ENCODE data around the gene PKN1.
"Not testable (repeated sequence)": the region's sequence is repeated elsewhere in the genome, so short reads cannot be mapped to it uniquely, and the experiment has no call there.

The PKN1 gene

GRCh38 chr19:14432791-14433553 is at the start of gene PKN1:
TSS of gene PKN1 (plus strand) at chr19:14433306. CDS start at chr19:14433522, 216 bp downstream.
- DNase-seq = peak; percentile 54

- DNase-seq = no peak
Measured at GRCh38 chr19:14383661-14384555, 49.2 kb upstream of the PKN1 start.

- no peak for DNase-seq
Measured at GRCh38 chr19:14385492-14385891, 47.6 kb upstream of the PKN1 start.

DNA sequence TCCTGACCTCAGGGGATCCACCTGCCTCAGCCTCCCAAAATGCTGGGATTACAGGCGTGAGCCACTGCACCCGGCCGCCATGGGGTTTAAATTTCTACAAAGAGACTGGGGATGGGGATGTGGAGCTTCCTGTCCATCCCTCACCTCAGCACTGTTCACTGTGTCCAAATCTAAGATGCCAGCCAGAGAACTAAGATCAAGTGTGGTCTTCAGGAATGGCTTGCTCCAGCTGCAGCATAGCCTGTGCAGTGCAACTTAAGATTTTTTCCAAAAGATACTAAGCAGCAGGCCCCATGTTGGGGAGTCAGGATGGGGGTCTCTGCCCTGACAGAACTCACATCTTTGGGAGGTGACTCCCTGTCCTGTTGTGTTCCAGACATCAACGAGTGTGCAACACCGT is 42.6 kb upstream of the PKN1 start:
- DNase-seq = no peak

- DNase-seq = no peak
Measured at GRCh38 chr19:14391156-14391821, 41.8 kb upstream of the PKN1 start.

- DNase-seq = no peak
Measured at GRCh38 chr19:14393329-14393728, 39.8 kb upstream of the PKN1 start.

- DNase-seq = no peak
Measured at GRCh38 chr19:14394167-14394566, 38.9 kb upstream of the PKN1 start.

- no peak for DNase-seq
Measured at GRCh38 chr19:14395262-14395661, 37.8 kb upstream of the PKN1 start.

- DNase-seq = no peak
Measured at GRCh38 chr19:14395710-14396336, 37.3 kb upstream of the PKN1 start.

GRCh38 chr19:14396730-14397129 is 36.4 kb upstream of the PKN1 start:
- DNase-seq = not testable (repeated sequence)

DNA sequence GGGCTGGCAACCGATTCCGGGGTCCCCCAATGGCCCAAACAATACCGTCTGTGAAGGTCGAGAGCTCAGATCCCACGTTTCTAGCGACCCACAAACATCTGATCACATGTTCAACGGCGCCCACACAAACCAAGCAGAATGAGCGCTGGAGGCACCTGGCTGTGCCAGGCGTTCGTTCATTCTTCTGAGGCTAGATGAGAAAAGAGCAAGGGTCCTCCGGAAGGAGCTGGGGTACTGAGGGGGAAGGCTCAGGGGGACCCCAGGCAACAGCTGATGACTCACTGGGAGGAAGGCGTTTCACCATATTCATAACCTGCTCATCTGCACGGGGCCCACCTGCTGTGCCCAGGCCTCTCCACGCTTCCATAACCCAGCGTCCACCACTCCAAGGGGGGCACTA is 35.9 kb upstream of the PKN1 start:
- DNase-seq = not testable (repeated sequence)

- DNase-seq = no peak
Measured at GRCh38 chr19:14400951-14401431, 32.1 kb upstream of the PKN1 start.

DNA sequence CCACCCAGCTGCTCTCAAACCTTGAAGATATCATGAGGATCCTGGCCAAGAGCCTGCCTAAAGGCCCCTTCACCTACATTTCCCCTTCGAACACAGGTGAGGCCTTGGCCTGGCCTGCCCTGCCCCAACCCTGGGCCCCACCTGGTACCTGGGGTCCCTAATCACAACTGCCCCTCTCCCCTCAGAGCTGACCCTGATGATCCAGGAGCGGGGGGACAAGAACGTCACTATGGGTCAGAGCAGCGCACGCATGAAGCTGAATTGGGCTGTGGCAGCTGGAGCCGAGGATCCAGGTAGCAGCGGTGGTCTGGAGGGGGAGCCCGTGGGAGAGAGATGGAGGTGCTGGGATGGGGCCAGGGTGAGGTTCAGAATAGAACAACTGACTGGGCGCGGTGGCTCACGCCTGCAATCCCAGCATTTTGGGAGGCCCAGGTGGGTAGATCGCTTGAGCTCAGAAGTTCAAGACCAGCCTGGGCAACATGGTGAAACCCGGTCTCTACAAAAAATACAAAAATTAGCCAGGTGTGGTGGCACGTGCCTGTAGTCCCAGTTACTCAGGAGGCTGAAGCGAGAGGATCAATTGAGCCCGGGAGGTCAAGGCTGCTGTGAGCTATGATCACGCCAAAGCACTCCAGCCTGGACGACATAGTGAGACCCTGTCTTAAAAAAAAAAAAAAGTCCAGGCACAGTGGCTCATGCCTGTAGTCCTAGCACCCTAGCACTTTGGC is 31.5 kb upstream of the PKN1 start:
- no peak for DNase-seq

GRCh38 chr19:14402332-14403144 is 30.6 kb upstream of the PKN1 start:
- DNase-seq = no peak

GRCh38 chr19:14403145-14403930 is 29.8 kb upstream of the PKN1 start:
- DNase-seq = not testable (repeated sequence)

DNA sequence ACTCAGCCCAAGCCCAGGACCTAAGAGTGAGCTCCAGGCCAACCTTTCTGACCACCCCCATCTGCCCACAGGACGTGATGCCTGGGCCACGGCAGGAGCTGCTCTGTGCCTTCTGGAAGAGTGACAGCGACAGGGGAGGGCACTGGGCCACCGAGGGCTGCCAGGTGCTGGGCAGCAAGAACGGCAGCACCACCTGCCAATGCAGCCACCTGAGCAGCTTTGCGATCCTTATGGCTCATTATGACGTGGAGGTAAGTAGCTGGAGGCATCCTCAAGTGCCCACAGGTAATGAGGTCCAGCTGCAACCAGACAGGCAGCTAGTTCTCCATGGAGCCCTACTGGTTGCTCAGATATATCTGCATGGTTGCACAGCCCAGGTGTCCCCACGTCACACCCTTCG is 28.8 kb upstream of the PKN1 start:
- DNase-seq = peak; percentile 77

DNA sequence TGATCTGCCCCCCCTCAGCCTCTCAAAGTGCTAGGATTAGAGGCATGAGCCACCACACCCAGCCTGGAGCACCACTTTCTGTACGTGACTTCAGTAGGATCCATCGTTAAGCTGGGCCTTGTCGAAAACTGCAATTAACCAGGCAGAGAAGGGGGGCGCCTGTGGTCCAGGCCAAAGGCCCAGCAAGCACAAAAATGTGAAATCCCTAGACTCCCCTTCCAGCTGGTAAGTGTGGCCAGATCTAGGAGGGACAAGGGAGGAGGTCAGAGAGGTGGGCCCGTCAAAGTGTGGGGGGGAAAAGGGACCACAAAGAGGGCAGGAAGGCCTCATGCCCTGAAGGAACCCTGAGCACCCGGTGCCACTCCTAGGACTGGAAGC is 27.7 kb upstream of the PKN1 start:
- DNase-seq = no peak

DNA sequence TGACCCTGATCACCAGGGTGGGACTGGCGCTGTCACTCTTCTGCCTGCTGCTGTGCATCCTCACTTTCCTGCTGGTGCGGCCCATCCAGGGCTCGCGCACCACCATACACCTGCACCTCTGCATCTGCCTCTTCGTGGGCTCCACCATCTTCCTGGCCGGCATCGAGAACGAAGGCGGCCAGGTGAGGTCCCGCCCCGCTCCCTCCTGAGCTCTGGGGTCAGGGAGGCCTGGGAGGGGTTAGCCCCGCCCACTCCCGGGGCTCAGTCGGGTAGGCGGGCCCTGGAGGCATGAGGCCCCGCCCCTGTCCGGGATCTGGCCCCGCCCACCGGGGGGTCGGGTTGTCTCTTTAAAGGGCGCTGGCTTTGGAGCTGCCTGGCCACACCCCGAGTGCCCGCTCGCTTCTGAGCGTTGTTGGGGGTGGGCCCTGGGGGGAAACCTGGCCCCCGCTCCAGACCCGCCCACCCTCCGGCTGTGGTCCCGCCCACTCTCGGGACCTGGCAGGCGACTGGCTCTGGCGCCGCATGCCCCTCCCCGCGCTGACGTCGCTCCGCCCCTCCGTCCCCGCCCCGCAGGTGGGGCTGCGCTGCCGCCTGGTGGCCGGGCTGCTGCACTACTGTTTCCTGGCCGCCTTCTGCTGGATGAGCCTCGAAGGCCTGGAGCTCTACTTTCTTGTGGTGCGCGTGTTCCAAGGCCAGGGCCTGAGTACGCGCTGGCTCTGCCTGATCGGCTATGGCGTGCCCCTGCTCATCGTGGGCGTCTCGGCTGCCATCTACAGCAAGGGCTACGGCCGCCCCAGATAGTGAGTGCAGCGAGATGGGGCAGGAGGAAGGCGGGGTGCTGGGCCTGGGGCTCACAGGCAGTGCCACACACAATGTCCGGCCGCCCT is 27.1 kb upstream of the PKN1 start:
- DNase-seq = peak; percentile 38

GRCh38 chr19:14406645-14407401 is 26.3 kb upstream of the PKN1 start:
- no peak for DNase-seq

Measured in NCI-H1105 treated with DMSO at 0.1 percent for 48 hours (cell line).